ENCODE data around the gene COL5A1. TPM values are rescaled to one million over a fixed set of nuclear protein-coding genes. Genes with fewer than 3 reads are reported as not detected.

Gene COL5A1
- total RNA-seq, 1 donor: 801 TPM

DNA sequence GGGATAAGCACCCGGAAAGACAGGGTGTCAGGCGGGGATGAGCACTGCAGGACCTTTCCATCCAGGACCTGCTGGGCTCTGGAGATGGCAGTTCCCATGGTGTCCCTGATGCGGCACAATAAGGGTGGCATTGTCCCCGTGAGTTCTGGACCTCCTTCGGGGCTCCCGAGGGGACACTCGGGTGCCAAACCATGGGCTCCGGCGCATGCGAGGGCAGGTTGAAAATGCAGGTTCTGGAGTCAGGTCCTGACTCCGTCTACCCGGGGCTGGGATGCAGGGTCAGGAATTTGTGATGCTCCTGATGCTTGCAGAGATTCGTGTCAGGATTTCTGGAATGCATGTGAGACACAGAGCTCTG, 239.7 kb downstream of the COL5A1 start:
- Histone ChIP-seq H4K20me1 (ENCODE audit: insufficient read depth, low read length) (no peaks in the 10 kb centered on the region), H3K9me3 (ENCODE audit: low read depth, low read length) (no peaks in the 10 kb centered on the region), H3K36me3 (ENCODE audit: insufficient read depth, low read length) (no peaks in the 10 kb centered on the region), H3K79me2 (ENCODE audit: insufficient read depth, low read length) (no peaks in the 10 kb centered on the region), H3K27me3 (ENCODE audit: insufficient read depth, low read length) (peaks cover 14% of the 10 kb centered on the region), H3K27ac (ENCODE audit: low read depth, low read length) (no peak overlapping the region), H3K4me2 (ENCODE audit: insufficient read depth, low read length) (no peak overlapping the region), H3K4me3 (ENCODE audit: insufficient read depth, low read length) (no peak overlapping the region), H3K4me1 (ENCODE audit: insufficient read depth, low read length) (no peaks in the 10 kb centered on the region), H2AFZ (ENCODE audit: low read length) (no peak overlapping the region)
- no peak for DNase-seq (ENCODE audit: insufficient read length, low spot score, missing footprints)
- TF ChIP-seq, protein P1, sequence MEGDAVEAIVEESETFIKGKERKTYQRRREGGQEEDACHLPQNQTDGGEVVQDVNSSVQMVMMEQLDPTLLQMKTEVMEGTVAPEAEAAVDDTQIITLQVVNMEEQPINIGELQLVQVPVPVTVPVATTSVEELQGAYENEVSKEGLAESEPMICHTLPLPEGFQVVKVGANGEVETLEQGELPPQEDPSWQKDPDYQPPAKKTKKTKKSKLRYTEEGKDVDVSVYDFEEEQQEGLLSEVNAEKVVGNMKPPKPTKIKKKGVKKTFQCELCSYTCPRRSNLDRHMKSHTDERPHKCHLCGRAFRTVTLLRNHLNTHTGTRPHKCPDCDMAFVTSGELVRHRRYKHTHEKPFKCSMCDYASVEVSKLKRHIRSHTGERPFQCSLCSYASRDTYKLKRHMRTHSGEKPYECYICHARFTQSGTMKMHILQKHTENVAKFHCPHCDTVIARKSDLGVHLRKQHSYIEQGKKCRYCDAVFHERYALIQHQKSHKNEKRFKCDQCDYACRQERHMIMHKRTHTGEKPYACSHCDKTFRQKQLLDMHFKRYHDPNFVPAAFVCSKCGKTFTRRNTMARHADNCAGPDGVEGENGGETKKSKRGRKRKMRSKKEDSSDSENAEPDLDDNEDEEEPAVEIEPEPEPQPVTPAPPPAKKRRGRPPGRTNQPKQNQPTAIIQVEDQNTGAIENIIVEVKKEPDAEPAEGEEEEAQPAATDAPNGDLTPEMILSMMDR (IDR thresholded peaks at IDR 0.05; ENCODE audit: extremely low read depth, low read depth, low read length): no peak

DNA sequence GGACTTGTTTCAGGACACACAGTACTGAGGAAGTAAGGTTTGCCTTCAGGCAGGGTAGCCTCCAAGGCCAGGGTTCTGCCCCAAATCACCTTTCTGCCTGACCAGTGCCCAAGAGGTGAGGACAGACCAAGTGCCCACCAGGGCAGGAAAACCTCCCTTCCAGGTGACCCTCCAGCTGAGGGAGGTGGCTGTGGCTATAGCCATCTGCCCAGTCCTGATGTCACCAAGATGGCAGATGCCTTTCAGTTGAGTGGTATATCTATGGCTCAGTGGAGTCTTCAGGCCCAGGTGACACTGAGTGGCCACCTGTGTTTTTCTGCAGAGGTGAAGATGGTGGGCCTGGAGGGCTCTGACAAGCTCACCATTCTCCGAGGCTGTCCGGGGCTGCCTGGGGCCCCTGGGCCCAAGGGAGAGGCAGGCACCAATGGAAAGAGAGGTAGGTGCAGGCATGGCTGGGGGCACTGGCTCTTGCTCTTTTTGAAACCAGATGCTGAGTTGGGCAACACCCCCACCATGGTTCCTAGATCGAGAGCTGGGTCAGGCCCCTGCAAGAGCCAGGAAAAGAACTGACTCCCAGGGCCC, 240.7 kb downstream of the COL5A1 start:
- TF ChIP-seq, protein P1 (IDR thresholded peaks at IDR 0.05; ENCODE audit: extremely low read depth, low read depth, low read length): no peak
- Histone ChIP-seq H2AFZ (ENCODE audit: low read length) (no peak overlapping the region), H3K9me3 (ENCODE audit: low read depth, low read length) (no peaks in the 10 kb centered on the region), H3K36me3 (ENCODE audit: insufficient read depth, low read length) (no peaks in the 10 kb centered on the region), H3K4me2 (ENCODE audit: insufficient read depth, low read length) (no peak overlapping the region), H3K79me2 (ENCODE audit: insufficient read depth, low read length) (no peaks in the 10 kb centered on the region), H3K27ac (ENCODE audit: low read depth, low read length) (no peak overlapping the region), H3K4me1 (ENCODE audit: insufficient read depth, low read length) (no peaks in the 10 kb centered on the region), H3K4me3 (ENCODE audit: insufficient read depth, low read length) (no peak overlapping the region), H4K20me1 (ENCODE audit: insufficient read depth, low read length) (no peaks in the 10 kb centered on the region), H3K27me3 (ENCODE audit: insufficient read depth, low read length) (peaks cover 12% of the 10 kb centered on the region)
- no peak for DNase-seq (ENCODE audit: insufficient read length, low spot score, missing footprints)

DNA sequence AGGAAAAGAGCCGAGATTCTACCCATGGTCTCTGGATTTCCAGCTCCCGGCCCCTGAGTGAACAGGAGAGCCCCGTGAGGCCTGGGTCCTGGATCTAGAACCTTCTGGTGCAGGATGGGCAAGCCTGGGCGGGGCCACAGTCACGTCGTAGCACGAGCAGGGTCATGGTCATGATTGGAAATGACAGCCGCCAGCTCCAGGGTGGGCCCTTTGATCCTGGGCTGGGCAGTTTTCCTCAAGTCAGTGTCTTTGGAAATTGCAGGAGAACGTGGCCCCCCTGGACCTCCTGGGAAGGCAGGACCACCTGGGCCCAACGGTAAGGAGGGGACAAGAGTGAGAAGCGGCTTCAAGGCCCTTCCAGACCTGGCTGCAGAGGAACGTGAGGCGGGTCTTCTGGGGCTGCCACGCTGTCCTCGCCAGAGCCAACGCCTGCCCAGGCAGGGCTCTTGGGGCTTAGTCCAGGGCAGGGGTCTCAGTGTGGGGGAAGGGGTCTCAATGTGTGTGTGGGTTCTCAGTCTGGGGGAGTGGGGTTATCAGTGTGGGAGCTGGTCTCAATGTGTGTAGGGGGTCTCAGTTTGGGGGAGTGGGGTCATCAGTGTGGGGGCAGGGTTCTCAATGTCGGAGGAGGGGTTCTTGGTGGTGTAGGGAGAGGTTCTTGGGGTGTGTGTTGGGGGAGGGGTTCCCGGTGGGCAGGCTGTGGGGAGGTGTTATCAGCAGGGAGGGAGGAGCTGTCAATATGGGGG, 241.6 kb downstream of the COL5A1 start:
- H3K4me2 ChIP-seq (ENCODE audit: insufficient read depth, low read length): no peak overlapping the region
- no peaks in the 10 kb centered on the region for H3K9me3 ChIP-seq (ENCODE audit: low read depth, low read length)
- H3K36me3 ChIP-seq (ENCODE audit: insufficient read depth, low read length): no peaks in the 10 kb centered on the region
- H3K79me2 ChIP-seq (ENCODE audit: insufficient read depth, low read length): no peaks in the 10 kb centered on the region
- H3K4me3 ChIP-seq (ENCODE audit: insufficient read depth, low read length): no peak overlapping the region
- TF ChIP-seq, protein P1 (IDR thresholded peaks at IDR 0.05; ENCODE audit: extremely low read depth, low read depth, low read length): no peak
- no peaks in the 10 kb centered on the region for H3K4me1 ChIP-seq (ENCODE audit: insufficient read depth, low read length)
- no peak for DNase-seq (ENCODE audit: insufficient read length, low spot score, missing footprints)
- H4K20me1 ChIP-seq (ENCODE audit: insufficient read depth, low read length): no peaks in the 10 kb centered on the region
- H2AFZ ChIP-seq (ENCODE audit: low read length): no peak overlapping the region
- no peak overlapping the region for H3K27ac ChIP-seq (ENCODE audit: low read depth, low read length)
- H3K27me3 ChIP-seq (ENCODE audit: insufficient read depth, low read length): peaks cover 12% of the 10 kb centered on the region

DNA sequence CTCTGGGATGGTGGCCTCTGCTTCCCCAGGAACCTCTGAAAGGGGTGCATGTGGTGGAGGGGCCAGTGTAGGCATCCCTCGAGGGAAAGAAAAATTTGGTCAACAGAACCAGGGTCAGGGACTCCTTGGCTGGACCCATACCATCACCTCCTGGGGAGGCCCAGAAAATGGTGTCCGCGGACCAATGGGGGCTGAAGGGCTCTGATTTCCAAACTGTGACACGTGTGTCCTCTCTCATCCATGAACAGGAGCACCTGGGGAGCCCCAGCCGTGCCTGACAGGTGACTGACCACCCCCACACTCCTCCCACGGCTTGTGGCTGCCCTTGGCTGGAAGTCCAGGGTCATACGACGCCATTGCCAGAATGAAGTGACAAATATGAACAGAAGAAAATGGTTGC, 242.9 kb downstream of the COL5A1 start:
- TF ChIP-seq, protein P1 (IDR thresholded peaks at IDR 0.05; ENCODE audit: extremely low read depth, low read depth, low read length): no peak
- Histone ChIP-seq H3K27ac (ENCODE audit: low read depth, low read length) (no peak overlapping the region), H3K27me3 (ENCODE audit: insufficient read depth, low read length) (peaks cover 9% of the 10 kb centered on the region), H2AFZ (ENCODE audit: low read length) (no peak overlapping the region), H3K79me2 (ENCODE audit: insufficient read depth, low read length) (no peaks in the 10 kb centered on the region), H4K20me1 (ENCODE audit: insufficient read depth, low read length) (no peaks in the 10 kb centered on the region), H3K4me1 (ENCODE audit: insufficient read depth, low read length) (no peaks in the 10 kb centered on the region), H3K36me3 (ENCODE audit: insufficient read depth, low read length) (no peaks in the 10 kb centered on the region), H3K4me3 (ENCODE audit: insufficient read depth, low read length) (no peak overlapping the region), H3K4me2 (ENCODE audit: insufficient read depth, low read length) (no peak overlapping the region), H3K9me3 (ENCODE audit: low read depth, low read length) (no peaks in the 10 kb centered on the region)
- no peak for DNase-seq (ENCODE audit: insufficient read length, low spot score, missing footprints)

All from osteoblast (primary cell).